Measurements from ENCODE around the gene RAD18.

The RAD18 gene, protein sequence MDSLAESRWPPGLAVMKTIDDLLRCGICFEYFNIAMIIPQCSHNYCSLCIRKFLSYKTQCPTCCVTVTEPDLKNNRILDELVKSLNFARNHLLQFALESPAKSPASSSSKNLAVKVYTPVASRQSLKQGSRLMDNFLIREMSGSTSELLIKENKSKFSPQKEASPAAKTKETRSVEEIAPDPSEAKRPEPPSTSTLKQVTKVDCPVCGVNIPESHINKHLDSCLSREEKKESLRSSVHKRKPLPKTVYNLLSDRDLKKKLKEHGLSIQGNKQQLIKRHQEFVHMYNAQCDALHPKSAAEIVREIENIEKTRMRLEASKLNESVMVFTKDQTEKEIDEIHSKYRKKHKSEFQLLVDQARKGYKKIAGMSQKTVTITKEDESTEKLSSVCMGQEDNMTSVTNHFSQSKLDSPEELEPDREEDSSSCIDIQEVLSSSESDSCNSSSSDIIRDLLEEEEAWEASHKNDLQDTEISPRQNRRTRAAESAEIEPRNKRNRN

DNA sequence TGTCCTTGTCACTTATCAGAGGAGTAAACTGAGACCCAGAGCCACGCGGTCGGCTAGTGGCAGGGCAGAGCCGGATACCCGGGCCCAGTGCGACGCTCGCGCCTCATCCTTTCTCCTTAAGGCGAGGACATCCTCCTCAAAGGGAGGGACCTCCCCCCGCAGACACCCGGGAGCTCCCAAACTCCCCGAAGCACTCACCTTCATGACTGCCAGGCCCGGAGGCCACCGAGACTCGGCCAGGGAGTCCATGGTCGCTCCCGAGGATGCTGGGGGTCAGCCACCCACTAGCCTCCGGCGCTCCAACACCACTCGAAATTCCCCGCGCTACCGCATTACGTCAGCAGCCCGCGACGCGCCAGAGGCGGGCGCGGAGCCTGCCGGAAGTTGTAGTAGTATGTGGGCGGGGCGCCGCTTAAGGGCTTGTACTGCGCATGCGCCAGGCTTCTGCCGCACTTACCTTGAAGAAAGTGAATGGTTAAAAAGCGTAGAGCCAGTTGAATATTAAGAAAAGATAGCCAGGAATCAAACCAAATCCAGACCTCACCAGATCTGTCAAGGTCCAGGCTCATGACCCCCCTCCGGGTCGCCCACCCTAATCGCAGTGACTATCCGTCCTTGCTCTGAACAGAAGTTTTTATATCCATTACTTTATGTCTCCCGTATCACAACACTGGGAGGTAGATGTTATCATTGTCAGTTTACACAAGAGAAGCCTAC is at the start of gene RAD18:
TSS of gene RAD18 (minus strand) at position 336 of the 717 bp plus-strand sequence. CDS start at position 249, 87 bp downstream.
- peak; percentile 73 for DNase-seq (ENCODE audit: low read depth, low spot score)

DNA sequence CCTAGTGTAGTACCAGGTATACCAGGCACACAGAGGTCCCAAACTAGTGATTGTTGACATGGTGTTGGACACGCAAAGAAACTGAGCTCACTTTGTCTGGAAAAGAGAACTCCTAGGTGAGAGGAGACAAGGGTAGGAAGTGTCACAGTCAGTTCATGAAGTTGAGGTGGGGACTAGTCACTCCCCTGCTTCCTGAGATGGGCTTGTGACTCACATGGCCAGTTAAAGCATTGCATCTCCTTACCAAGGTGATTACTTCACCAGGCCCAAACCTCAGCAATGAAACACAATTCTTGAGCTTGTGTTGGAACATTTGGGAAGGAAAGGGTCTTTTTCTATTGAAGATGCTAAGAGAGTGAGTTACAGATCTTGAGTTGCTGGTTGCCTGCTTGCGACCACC is 49.2 kb upstream of the RAD18 start:
- DNase-seq (ENCODE audit: low read depth, low spot score) = no peak

DNA sequence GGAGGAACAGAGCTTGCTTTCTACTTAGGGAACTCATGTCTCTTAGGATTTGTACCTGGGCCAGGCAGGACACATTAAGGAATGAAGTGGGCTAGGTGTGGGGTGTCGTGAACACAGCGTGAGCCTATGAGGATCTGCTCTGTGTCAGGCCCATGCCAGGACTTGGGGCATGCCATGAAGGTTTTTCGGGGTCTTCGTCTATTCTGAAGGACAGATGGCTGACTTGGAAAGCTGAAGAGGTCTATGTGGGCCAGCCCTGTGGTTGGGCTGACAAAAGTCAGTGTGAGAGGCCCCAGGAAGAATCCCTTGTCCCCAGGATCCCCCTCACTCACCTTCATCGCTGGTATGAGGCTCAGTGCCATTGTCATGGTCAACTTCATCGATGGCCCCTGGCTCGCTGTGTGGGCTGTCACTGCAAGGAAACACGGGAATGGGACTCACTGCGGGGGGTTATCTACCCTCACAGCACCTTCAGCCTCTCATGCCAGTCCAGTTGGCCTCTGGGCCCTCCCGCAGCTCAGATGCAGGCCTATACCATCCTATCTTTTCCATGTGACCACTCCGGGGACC is 46.8 kb upstream of the RAD18 start:
- DNase-seq (ENCODE audit: low read depth, low spot score) = no peak

DNA sequence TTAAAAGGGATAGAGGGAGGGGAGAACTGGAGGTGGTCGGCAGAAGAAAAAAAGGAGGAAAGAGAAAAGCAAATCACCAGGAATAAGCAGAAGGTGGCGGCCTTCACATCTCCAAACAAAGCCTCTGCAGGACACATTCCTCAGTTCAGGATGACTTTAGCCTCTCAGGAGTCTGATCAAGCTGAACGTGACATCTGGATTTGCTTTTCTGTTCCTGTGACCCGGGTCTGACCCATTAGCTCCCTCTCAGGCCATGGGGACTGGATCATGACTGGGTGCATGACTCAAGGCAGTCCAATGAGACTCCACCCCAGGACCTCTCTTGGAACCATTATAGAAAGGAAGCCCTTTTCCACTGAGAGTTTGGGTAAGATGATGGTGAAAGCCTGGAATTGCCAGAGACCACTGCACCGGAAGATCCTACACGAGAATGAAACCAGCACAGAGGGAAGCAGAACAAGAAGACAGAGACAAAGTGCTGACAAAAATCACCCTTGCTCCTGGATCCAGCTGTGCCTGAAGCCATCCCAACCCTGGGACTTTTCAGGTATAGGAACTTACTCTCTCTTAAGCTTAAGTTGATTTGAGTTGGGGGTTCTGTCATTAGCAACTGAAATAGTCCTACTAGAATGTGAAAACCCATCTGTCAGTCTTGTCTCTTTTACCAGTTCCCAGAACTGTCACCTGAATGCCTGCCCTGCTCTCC is 45.4 kb upstream of the RAD18 start:
- no peak for DNase-seq (ENCODE audit: low read depth, low spot score)

DNA sequence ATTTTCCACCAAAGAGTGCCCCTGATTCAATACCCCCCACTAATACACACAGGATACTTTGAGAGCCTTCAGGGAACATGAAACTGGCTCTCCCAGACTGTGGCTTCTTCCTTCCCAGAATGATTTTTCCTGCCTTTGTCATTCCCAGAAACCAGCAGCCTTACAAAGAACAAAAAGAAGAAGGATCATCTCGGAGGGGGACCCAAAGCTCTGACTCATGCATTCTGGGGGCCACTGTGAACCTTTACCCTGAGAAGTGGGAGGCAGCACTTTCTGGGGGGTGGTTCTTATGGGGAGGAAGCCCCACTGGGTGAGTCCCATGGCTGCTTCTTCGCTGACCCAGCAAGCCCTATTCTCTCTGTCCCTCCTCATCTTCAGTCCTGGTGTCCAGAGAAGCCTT is 44.7 kb upstream of the RAD18 start:
- DNase-seq (ENCODE audit: low read depth, low spot score) = no peak

DNA sequence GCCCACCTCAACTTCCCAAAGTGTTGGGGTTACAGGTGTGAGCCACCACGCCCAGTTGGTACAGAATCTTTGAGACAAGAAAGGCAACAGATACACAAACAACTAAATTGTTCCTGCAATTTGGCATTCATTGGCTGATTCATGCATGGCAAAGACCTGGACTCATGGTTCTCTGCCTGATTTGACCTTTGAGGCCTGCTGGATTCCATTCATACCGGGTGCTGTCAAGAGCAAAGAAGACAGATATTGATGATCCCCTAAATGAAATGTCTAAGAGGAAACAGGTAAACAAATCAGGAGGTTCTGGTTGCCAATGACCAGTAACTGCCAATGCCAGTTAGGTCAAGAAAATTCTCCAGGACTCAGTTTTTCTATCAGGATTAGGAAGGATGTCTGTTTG is 43.9 kb upstream of the RAD18 start:
- DNase-seq (ENCODE audit: low read depth, low spot score) = no peak

DNA sequence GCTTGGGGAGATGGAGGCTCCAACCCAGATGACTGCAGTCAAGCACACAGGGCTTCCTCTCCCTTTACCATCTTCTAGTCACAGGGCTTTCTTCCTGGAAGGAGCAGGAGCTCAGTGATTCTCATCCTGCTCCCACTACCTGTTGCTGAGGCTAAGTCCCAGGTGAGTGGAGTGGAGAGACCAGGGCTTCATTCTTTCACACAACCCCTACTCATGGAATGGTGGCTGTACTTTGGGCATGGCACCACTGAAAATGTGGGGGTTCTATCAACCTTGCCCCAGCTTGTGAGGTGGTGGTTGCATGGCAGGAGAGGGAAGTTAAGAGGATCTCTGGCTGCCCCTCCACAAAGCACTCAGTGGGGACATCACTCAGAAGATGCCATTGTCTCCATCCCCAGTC is 36.8 kb upstream of the RAD18 start:
- DNase-seq (ENCODE audit: low read depth, low spot score) = no peak

DNA sequence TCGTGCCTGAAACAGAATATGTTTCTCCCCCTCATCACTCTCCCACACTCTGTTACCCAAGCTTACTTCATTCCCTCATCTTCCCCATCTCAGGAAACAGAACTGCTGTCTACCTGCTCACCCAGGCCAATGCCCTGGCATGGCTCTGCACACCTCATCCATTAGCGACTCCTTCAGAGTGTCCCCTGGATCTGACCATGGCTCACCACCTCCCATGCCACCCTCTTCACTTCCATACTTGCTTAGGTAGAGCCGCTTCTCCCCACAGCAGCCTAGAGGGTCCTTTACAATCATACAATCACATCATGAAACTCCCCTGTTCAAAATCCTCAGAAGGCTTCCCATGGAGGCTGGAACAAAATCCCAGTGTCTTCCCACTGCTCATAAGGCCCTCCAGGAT is 33.9 kb upstream of the RAD18 start:
- DNase-seq (ENCODE audit: low read depth, low spot score) = no peak

DNA sequence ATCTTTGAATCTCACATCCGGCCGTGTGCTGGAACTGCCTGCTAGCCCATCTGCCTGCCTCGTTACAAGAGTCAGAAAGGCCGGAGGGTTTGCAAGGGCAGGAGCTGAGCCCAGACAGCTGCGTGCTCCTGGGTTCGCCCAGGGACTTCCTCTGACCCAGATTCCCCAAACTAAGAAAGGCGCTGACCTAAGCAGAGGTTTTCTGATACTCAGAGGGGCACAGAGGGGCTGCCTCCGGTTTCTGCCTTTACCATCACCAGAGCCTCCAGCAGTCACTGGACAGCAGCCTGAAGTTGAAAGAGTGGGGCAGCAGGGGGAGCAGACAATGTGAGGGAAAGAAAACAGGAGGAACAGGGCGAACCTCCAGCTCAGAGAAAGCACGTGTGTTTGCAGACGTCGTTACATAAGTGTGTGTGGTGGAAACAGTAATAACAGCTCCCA is 33.4 kb upstream of the RAD18 start:
- no peak for DNase-seq (ENCODE audit: low read depth, low spot score)

DNA sequence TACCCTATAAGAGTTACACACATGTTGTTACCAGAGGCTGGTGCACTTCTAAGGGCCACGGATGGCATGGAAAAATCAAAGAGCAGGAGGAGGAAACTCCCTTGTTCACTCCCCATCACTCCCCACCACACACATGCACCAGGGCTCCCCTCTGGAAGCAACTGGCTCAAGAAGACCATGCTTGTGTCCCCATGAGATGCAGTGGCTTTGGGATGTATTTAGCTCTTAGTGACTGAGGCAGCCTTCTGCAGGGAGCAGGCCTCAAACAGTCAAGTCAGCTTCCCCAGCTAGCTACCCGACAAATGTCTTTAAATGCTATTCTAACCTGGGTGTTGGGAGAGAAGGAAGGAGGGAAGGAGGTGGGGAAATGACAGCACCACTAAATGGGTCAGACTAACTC is 32.9 kb upstream of the RAD18 start:
- DNase-seq (ENCODE audit: low read depth, low spot score) = no peak

DNA sequence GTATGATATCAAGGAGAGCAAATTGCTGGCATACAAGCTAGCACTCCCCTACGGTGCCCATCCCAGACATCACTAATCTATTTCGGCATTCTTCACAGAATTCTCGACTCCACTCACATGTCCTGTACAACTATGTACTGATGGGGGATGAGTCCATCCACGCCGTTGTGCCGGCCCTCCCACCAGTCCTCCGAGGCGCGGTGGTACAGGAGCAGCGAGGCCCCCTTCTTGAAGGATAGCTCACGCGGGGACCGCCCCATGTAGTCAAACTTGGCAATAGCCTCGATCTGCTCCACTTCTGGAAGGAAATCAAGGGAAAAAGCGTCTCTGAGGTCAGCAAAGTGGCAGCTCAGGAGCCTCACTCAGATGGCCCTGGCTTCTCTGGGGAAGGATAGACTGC is 31.0 kb upstream of the RAD18 start:
- DNase-seq (ENCODE audit: low read depth, low spot score) = no peak

DNA sequence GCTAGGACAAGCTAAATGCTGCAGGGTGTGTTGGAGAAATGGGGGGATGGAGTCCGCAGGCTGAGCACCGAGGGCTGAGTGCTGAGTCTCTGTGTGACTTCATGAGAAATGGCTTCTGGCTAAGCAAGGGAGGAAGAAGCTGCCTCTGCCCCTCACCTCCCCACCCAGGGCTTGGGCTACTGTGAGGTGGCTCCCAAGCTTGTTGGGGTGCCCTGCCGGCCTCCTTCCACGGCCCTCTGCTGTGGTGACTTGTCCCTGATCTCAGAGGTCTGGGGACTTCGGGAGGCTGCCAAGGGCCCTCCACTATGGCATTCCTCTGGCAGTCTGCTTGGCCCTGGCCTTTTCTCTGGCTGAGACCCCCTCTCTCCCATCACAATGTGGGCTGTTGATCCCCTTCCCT is 30.1 kb upstream of the RAD18 start:
- DNase-seq (ENCODE audit: low read depth, low spot score) = no peak

DNA sequence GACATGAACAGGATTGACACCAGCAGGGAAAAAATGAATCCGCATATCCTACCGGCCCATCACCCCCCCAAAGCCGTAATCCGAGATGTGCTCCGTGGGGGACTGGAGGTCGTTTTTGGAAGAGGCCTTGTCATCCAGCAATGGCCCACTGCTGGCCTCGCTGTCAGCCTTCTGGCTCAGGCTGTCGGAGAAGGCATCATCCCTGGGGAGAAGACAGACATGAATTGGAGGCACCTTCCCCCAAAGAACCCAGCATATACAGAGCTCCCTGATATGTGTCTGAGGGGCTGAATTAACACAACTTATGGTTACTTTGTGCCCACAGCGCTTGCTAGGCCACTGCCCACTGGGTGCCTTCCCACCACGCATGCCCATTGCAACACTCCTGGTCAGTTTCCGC is 29.6 kb upstream of the RAD18 start:
- no peak for DNase-seq (ENCODE audit: low read depth, low spot score)

DNA sequence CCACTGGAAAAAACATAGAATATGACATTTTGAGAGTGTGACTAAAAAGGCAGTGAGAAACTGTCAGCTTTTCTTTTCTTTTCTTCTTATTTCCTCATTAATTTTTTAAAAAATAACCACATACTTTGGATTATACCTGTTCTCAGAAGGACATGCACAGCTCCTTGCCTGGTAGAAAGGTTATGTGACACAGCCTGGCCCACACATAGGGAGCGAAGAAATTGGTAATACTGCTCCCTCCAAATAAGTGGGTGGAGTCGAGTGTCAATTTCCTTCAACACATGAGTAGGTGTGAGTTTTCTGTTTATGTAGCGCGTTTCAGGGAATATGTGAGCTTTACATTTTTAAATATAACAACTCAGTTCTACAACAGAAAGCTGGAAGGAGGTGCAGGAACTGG is 28.9 kb upstream of the RAD18 start:
- DNase-seq (ENCODE audit: low read depth, low spot score) = no peak

DNA sequence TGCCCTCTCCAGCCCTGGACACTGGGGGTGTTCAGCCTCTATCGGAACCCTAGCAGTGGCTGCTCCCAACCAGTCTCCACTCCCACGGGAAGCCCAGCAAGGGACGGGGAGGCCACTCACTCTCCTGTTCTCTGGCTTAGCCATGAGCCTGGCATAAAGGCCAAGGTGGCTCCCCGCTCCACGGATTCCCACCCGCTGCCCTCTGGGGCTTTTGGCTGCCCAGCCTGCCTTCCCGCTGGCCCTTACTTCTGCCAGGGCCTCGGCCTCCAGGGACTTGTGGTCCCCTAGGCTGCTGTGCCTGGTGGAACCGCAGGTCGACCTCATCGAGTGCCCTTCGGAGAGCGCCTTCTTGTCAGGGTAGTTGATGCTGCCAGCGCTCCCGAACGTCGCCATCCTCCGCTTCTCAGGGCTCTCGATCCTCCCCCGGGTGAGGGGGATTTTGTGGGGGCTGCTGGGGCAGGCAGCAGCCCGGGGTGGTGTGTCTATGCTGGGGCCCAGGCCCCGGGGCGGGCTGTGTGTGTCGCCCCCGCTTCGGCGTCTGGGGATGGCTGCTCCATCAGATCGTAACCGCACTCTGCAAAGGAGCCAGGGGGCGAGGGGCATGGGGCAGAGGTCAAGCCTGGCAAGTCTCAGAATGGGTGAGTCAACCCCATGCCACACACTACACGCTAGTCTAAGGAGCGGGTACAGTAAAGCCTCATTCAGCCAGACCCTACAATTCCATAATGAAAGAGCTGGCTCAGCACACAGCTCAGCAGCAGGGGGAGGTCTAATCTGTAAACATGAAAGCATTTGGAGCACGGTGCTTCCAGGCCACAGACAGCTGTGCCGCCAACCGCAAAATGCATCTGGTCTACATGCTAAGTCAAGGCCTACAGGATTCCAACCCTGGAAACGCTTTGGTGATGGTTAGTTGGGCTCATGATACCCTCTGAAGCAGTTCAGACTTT is 27.3 kb upstream of the RAD18 start:
- DNase-seq (ENCODE audit: low read depth, low spot score) = peak; percentile 80

DNA sequence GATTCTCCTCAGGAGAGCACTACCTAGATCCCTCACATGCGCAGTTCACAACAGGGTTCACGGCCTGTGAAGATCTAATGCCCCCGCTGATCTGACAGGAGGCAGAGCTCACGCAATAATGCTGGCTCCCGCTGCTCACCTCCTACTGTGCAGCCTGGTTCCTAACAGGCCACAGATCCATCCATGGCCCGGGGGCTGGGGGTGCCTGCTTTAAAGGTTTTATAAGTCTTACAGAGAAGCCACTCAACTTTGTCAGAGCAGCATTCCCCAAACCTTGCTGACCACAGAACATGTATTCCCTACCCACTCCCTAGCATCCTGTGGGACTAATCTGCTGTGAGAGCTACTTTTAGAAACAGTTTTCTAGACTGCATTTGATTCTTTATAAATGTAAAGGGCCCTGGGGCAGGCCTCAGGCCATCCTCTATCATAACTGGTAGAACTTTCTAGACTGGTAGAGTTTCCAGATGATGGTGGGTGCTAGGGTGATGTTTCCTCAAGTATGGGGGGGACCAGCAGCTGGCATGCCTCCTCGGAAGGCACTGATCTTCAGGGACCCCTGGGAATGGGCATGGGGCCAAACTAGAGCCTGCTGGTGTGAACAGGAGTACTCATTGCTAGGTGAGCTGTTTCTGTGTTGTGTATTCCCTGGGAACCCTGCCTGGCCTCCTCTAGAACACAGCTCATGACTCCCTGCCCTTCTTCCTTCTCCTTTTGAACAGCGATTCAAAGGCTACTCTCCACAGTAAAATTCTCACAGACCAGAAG is 25.7 kb upstream of the RAD18 start:
- no peak for DNase-seq (ENCODE audit: low read depth, low spot score)

DNA sequence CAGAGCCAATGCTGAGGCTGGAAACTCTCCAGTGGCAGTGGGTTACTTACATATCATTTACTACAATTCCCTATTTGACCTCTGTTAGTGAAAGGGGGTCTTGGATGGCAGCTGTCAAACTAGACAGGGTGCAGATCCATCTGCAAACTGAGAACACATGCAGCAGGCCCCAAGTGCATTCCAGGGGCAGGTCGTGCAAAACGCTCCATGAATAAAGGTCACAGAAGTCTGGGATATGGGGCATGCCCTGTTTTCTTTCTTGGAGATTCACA is 25.0 kb upstream of the RAD18 start:
- no peak for DNase-seq (ENCODE audit: low read depth, low spot score)

DNA sequence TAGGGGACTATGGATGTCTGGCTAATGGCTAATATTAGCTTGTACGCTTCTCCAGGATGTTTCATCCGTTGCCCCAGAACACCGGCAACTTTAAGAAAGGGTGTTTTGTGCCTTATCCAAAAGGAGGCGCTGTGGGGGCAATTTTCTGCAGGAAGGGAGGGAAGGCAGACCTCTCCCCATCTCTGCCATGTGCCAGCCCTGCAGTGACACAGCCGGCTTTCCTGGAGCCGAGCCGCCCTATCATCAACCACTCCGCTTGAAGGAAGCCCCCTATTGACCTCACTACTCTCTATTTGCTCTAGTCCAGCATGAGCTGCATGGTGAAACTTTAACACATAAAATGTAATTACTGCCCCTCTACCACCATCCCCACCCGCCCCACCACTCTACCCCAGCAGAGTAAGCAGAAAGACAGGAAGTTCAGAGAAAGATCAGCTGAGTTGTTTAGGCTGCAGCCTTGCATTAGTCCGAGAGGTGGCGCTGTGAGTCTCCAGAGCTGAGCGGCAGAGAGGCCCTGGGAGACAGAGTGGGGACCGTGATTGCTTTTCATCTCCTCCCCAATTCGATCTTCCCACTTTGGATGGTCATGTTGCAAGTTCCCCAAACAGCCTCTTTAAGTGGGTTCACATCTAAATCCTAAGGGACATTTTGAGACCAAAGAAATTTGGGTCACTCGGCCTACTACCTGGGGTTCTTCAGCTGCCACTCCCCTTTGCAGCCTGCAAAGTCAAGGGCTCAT is 24.5 kb upstream of the RAD18 start:
- DNase-seq (ENCODE audit: low read depth, low spot score) = peak; percentile 23

DNA sequence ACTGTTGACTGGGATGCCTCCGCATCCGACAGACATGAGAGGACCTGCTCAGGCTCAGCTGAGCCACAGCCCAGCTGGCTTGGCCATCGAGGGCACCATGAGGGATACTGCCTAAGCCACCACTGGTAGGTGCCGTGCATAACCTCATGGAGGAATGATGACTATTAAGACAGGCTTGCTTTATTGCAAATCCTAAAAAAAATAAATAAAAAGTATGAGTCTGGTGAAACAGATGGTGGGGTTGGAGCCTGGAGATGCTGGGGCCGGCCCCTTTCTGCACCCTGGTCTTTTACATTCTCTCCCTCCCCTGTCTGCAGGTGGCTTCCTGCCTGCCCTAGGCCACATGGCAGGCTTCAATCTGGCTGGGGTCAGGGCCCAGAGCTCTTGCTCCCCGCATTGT is 24.0 kb upstream of the RAD18 start:
- no peak for DNase-seq (ENCODE audit: low read depth, low spot score)

DNA sequence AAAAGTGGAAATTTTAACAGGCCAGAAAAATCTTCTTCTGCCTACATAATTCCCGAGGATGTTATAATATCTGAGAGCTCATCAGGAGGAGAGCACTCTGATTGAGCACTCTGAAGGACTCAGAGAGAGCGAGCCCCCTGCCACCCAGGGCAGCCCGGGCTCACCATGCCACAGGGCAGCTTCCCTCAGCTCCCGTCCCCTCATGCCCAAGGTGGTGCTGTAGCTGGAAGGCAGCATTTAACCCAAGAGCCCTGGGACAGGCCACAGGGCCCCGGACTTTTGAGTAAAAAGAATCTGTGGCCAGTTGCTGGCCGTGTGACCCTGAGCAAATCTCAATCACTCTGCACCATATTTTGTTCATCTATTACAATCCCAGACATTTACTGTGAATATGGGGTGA is 23.5 kb upstream of the RAD18 start:
- DNase-seq (ENCODE audit: low read depth, low spot score) = no peak

Measured in smooth muscle cell of the brain vasculature (primary cell).